Adrenal gland (tissue), 5 donors: ENCODE results near the gene ZCCHC14.

Experiments used
- POLR2A ChIP-seq, 2 donors: fragments of 450-650 bp; IDR thresholded peaks; one replicate each; pipeline ENCODE4 v1.6.1; 2017; ENCODE audit warnings: antibody characterized with exemption in 2 of 2, mild to moderate bottlenecking in 2 of 2, moderate library complexity in 1 of 2
- TF ChIP-seq, protein P1 (sequence below), 6 experiments: fragments of 450-650 bp in 4 of 6; fragments of 200-600 bp in 2 of 6; sonication (generic) in 1 of 6; IDR thresholded peaks; 1 replicate in 5 of 6; 2 replicates in 1 of 6; pipeline versions ENCODE4 v1.5.1 to v1.8.0; 2016 to 2021; ENCODE audit warnings: antibody characterized with exemption in 6 of 6, mild to moderate bottlenecking in 2 of 6, moderate library complexity in 1 of 6
- donor health status: DM: no; HTN: no; CAD: no.

- TF ChIP-seq, protein P1, sequence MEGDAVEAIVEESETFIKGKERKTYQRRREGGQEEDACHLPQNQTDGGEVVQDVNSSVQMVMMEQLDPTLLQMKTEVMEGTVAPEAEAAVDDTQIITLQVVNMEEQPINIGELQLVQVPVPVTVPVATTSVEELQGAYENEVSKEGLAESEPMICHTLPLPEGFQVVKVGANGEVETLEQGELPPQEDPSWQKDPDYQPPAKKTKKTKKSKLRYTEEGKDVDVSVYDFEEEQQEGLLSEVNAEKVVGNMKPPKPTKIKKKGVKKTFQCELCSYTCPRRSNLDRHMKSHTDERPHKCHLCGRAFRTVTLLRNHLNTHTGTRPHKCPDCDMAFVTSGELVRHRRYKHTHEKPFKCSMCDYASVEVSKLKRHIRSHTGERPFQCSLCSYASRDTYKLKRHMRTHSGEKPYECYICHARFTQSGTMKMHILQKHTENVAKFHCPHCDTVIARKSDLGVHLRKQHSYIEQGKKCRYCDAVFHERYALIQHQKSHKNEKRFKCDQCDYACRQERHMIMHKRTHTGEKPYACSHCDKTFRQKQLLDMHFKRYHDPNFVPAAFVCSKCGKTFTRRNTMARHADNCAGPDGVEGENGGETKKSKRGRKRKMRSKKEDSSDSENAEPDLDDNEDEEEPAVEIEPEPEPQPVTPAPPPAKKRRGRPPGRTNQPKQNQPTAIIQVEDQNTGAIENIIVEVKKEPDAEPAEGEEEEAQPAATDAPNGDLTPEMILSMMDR (IDR thresholded peaks at IDR 0.05) = no peak
- no peak for TF ChIP-seq POLR2A (IDR thresholded peaks at IDR 0.05)
These were observed 13.0 kb upstream of the ZCCHC14 start for GRCh38 chr16:87505834-87506233.
